CD4-positive, alpha-beta memory T cell (primary cell): ENCODE data around the gene COLGALT1. TPM values are rescaled to one million over a fixed set of nuclear protein-coding genes. Genes with fewer than 3 reads are reported as not detected.

ENCODE experiments used
- CTCF ChIA-PET: fragments of 350-600 bp; sonication (Branson Sonifier 250); formaldehyde crosslinking; loops from one replicate; lab custom pipeline; 2021; ENCODE audit warnings: inconsistent platforms; ENCODE audit not compliant: partially characterized antibody; lab: Charles Lee
- POLR2A ChIA-PET: fragments of 350-600 bp; sonication (Branson Sonifier 250); formaldehyde crosslinking; loops from one replicate; lab custom pipeline; 2021; ENCODE audit not compliant: partially characterized antibody; lab: Charles Lee
- DNase-seq, 5 donors: peaks; one replicate each; pipeline versions ENCODE4 v3.0.0 to v3.0.0-alpha.2; 2020 to 2022; ENCODE audit warnings: mixed read lengths in 1 of 5
- H3K27ac ChIP-seq: one replicate; pipeline ENCODE4 v1.7.0; 2013; ENCODE audit warnings: low read depth, low read length
- H3K27me3 ChIP-seq: 2 replicates; pipeline ENCODE4 v1.7.0; 2013; ENCODE audit warnings: mild to moderate bottlenecking, low read length, moderate library complexity; ENCODE audit not compliant: insufficient read depth
- H3K36me3 ChIP-seq: 2 replicates; pipeline ENCODE4 v1.7.0; 2013; ENCODE audit warnings: mild to moderate bottlenecking, low read length, moderate library complexity; ENCODE audit not compliant: insufficient read depth
- H3K4me1 ChIP-seq: 2 replicates; pipeline ENCODE4 v1.7.0; 2013; ENCODE audit warnings: mild to moderate bottlenecking, low read length, moderate library complexity; ENCODE audit not compliant: insufficient read depth
- H3K4me3 ChIP-seq, 2 donors: one replicate each; pipeline ENCODE4 v1.7.0; 2013; ENCODE audit warnings: low read length in 2 of 2, mild to moderate bottlenecking in 1 of 2
- H3K9me3 ChIP-seq, 2 donors: one replicate each; pipeline ENCODE4 v1.7.0; 2013; ENCODE audit warnings: low read length in 2 of 2, control low read depth in 1 of 2; ENCODE audit not compliant: control insufficient read depth in 1 of 2
- H3K27ac Mint-ChIP-seq, 7 donors: one replicate each; pipeline ENCODE4 v1.8.0; 2020 to 2021; ENCODE audit warnings: mixed read lengths in 7 of 7, mild to moderate bottlenecking in 6 of 7, inconsistent platforms in 3 of 7, moderate library complexity in 3 of 7
- H3K27me3 Mint-ChIP-seq, 2 donors: one replicate each; pipeline ENCODE4 v1.8.0; 2020 to 2021; ENCODE audit warnings: mixed read lengths in 2 of 2
- H3K36me3 Mint-ChIP-seq, 2 donors: one replicate each; pipeline ENCODE4 v1.8.0; 2020 to 2021; ENCODE audit warnings: mixed read lengths in 2 of 2, inconsistent platforms in 1 of 2, mild to moderate bottlenecking in 1 of 2
- H3K4me1 Mint-ChIP-seq, 4 donors: one replicate each; pipeline ENCODE4 v1.8.0; 2020 to 2021; ENCODE audit warnings: mixed read lengths in 4 of 4, mild to moderate bottlenecking in 1 of 4
- H3K4me3 Mint-ChIP-seq, 8 donors: one replicate each; pipeline ENCODE4 v1.8.0; 2020 to 2021; ENCODE audit warnings: mixed read lengths in 8 of 8, mild to moderate bottlenecking in 7 of 8, moderate library complexity in 6 of 8, inconsistent platforms in 3 of 8
- H3K9me3 Mint-ChIP-seq, 8 donors: one replicate each; pipeline ENCODE4 v1.8.0; 2020 to 2021; ENCODE audit warnings: mixed read lengths in 8 of 8, mild to moderate bottlenecking in 5 of 8, inconsistent platforms in 3 of 8, moderate library complexity in 1 of 8
- intact Hi-C: fragments of 100-400 bp; cut with micrococcal nuclease; formaldehyde crosslinking; loops from one replicate; pipeline ENCODE4 v1.15.1; 2023
- polyA plus RNA-seq, 2 donors: library from polyadenylated mRNA; unstranded; fragments of 300-500 nt; fragmentation: Illumina TruSeq; gene quantifications; one replicate each; pipeline ENCODE4 v1.2.3, GENCODE V29; 2021
- total RNA-seq, 2 experiments: library from RNA; stranded (reverse); gene quantifications; one replicate each; pipeline ENCODE4 v1.2.3, GENCODE V29; 2021

COLGALT1 gene
- total and polyA plus RNA-seq, 4 experiments from 2014 or later, result 14.1 to 74.7 (median 46.6) TPM

GRCh38 chr19:17556995-17557394 is 1.5 kb downstream of the COLGALT1 start:
- no peak overlapping the region for H3K27ac ChIP-seq
- POLR2A ChIA-PET, result interaction anchor here (0.7 to 1.6 kb wide), 4 partner anchors 38 to 562 kb away, joined by 4 to 6 read pairs (median 4); partner anchors contain the start of gene PGLS
- Mint-ChIP-seq H3K36me3 (peaks cover 15 to 23% of the 10 kb centered on the region in 2 donors), H3K27ac (peak overlapping the region in 4 of 7 donors; percentile 22 to 66 (median 39)), H3K27me3 (no peaks in the 10 kb centered on the region), H3K9me3 (no peaks in the 10 kb centered on the region), H3K4me3 (peak overlapping the region; percentile 83 to 89 (median 86)), H3K4me1 (peaks cover 9 to 25% (median 15%) of the 10 kb centered on the region in 4 donors)
- intact Hi-C loops, result loop anchor here (1.0 to 10.0 kb wide), 3 partner anchors 61 to 1360 kb away; partner anchors contain the start of genes COPE and DDX49
- CTCF ChIA-PET, result interaction anchor here (0.6 to 3.2 kb wide), 6 partner anchors 16 to 89 kb away, joined by 3 to 12 read pairs (median 4); partner anchors contain the start of gene PGLS
- no peaks in the 10 kb centered on the region for H3K9me3 ChIP-seq
- no peak overlapping the region for H3K4me3 ChIP-seq
- H3K4me1 ChIP-seq, result peaks cover 18% of the 10 kb centered on the region
- H3K36me3 ChIP-seq, result peaks cover 16% of the 10 kb centered on the region
- no peak for DNase-seq
- H3K27me3 ChIP-seq, result no peaks in the 10 kb centered on the region

GRCh38 chr19:17557466-17557865 is 2.0 kb downstream of the COLGALT1 start:
- intact Hi-C loops, result loop anchor here (5.0 to 10.0 kb wide), 2 partner anchors 187 to 1360 kb away; partner anchors contain the start of genes COPE and DDX49
- no peak for DNase-seq
- peaks cover 18% of the 10 kb centered on the region for H3K4me1 ChIP-seq
- Mint-ChIP-seq H3K4me1 (peaks cover 9 to 25% (median 15%) of the 10 kb centered on the region in 4 donors), H3K4me3 (peak overlapping the region in 4 of 8 donors; percentile 25 to 86 (median 62)), H3K36me3 (peaks cover 17 to 25% of the 10 kb centered on the region in 2 donors), H3K27ac (no peak overlapping the region), H3K9me3 (no peaks in the 10 kb centered on the region), H3K27me3 (no peaks in the 10 kb centered on the region)
- peaks cover 16% of the 10 kb centered on the region for H3K36me3 ChIP-seq
- H3K27me3 ChIP-seq, result no peaks in the 10 kb centered on the region
- no peak overlapping the region for H3K27ac ChIP-seq
- no peak overlapping the region for H3K4me3 ChIP-seq
- POLR2A ChIA-PET, result interaction anchor here (0.7 to 1.6 kb wide), 2 partner anchors 62 to 561 kb away, joined by 4 read pairs; no protein-coding TSS in a partner anchor
- H3K9me3 ChIP-seq, result no peaks in the 10 kb centered on the region
- CTCF ChIA-PET, result interaction anchor here (1.3 to 3.2 kb wide), 3 partner anchors 16 to 62 kb away, joined by 3 to 12 read pairs (median 4); no protein-coding TSS in a partner anchor

GRCh38 chr19:17560205-17560595 is 4.8 kb downstream of the COLGALT1 start:
- H3K9me3 Mint-ChIP-seq, result no peaks in the 10 kb centered on the region
- Histone ChIP-seq H3K27ac (no peak overlapping the region), H3K27me3 (no peaks in the 10 kb centered on the region), H3K9me3 (no peaks in the 10 kb centered on the region), H3K4me1 (peaks cover 13% of the 10 kb centered on the region), H3K4me3 (no peak overlapping the region), H3K36me3 (peaks cover 19% of the 10 kb centered on the region)
- ChIA-PET CTCF (interaction anchor here (1.3 to 1.8 kb wide), 2 partner anchors 13 to 64 kb away, joined by 4 to 6 read pairs; no protein-coding TSS in a partner anchor), POLR2A (no interaction called here)
- peaks cover 7 to 21% (median 13%) of the 10 kb centered on the region in 4 donors for H3K4me1 Mint-ChIP-seq
- H3K36me3 Mint-ChIP-seq, result peaks cover 28 to 34% of the 10 kb centered on the region in 2 donors
- peak overlapping the region in 2 of 7 donors; percentile 42 to 57 for H3K27ac Mint-ChIP-seq
- intact Hi-C loops, result no loop called here
- peak overlapping the region in 1 of 8 donors; percentile 13 for H3K4me3 Mint-ChIP-seq
- H3K27me3 Mint-ChIP-seq, result no peaks in the 10 kb centered on the region
- DNase-seq, result no peak

- H3K36me3 Mint-ChIP-seq, result peaks cover 28 to 40% of the 10 kb centered on the region in 2 donors
- peak overlapping the region in 2 of 7 donors; percentile 50 to 51 for H3K27ac Mint-ChIP-seq
Measured at GRCh38 chr19:17562097-17562496, 6.6 kb downstream of the COLGALT1 start.

GRCh38 chr19:17562561-17562960 is 7.1 kb downstream of the COLGALT1 start:
- ChIA-PET POLR2A (no interaction called here), CTCF (interaction anchor here (0.7 to 2.3 kb wide), 4 partner anchors 11 to 140 kb away, joined by 3 to 11 read pairs (median 4); no protein-coding TSS in a partner anchor)
- H3K9me3 ChIP-seq, result no peaks in the 10 kb centered on the region
- peaks cover 24% of the 10 kb centered on the region for H3K36me3 ChIP-seq
- Mint-ChIP-seq H3K27ac (peak overlapping the region in 2 of 7 donors; percentile 9 to 70), H3K4me1 (peaks cover 0 to 10% (median 4%) of the 10 kb centered on the region in 4 donors), H3K27me3 (no peaks in the 10 kb centered on the region), H3K9me3 (no peaks in the 10 kb centered on the region), H3K4me3 (peak overlapping the region in 1 of 8 donors; percentile 6), H3K36me3 (peaks cover 30 to 44% of the 10 kb centered on the region in 2 donors)
- no peaks in the 10 kb centered on the region for H3K27me3 ChIP-seq
- DNase-seq, result no peak
- H3K4me1 ChIP-seq, result no peaks in the 10 kb centered on the region
- intact Hi-C loops, result no loop called here
- no peak overlapping the region for H3K27ac ChIP-seq
- no peak overlapping the region for H3K4me3 ChIP-seq

More at GRCh38 chr19:17562097-17562496, 6.6 kb downstream of the COLGALT1 start:
- no peaks in the 10 kb centered on the region for H3K27me3 ChIP-seq
- H3K4me3 ChIP-seq, result no peak overlapping the region
- H3K4me1 ChIP-seq, result peaks cover under 1% of the 10 kb centered on the region
- Mint-ChIP-seq H3K9me3 (no peaks in the 10 kb centered on the region), H3K4me3 (no peak overlapping the region), H3K4me1 (peaks cover 2 to 10% (median 6%) of the 10 kb centered on the region in 4 donors), H3K27me3 (no peaks in the 10 kb centered on the region)
- DNase-seq, result no peak
- intact Hi-C loops, result no loop called here
- ChIA-PET POLR2A (no interaction called here), CTCF (interaction anchor here (2.3 kb wide), 1 partner anchor 66 kb away, joined by 11 read pairs; no protein-coding TSS in a partner anchor)
- H3K27ac ChIP-seq, result no peak overlapping the region
- H3K36me3 ChIP-seq, result peaks cover 24% of the 10 kb centered on the region
- H3K9me3 ChIP-seq, result no peaks in the 10 kb centered on the region

GRCh38 chr19:17564781-17565180 is 9.3 kb downstream of the COLGALT1 start:
- intact Hi-C loops, result no loop called here
- no peak overlapping the region for H3K4me3 Mint-ChIP-seq
- ChIA-PET CTCF (interaction anchor here (1.5 kb wide), 1 partner anchor 9 kb away, joined by 4 read pairs; no protein-coding TSS in a partner anchor), POLR2A (no interaction called here)
- H3K9me3 Mint-ChIP-seq, result no peaks in the 10 kb centered on the region
- peaks cover 37 to 53% of the 10 kb centered on the region in 2 donors for H3K36me3 Mint-ChIP-seq
- H3K27ac Mint-ChIP-seq, result peak overlapping the region in 2 of 7 donors; percentile 5 to 51
- H3K27me3 ChIP-seq, result no peaks in the 10 kb centered on the region
- peaks cover 30% of the 10 kb centered on the region for H3K36me3 ChIP-seq
- no peaks in the 10 kb centered on the region for H3K4me1 ChIP-seq
- no peak overlapping the region for H3K27ac ChIP-seq
- H3K9me3 ChIP-seq, result no peaks in the 10 kb centered on the region
- no peak for DNase-seq
- no peak overlapping the region for H3K4me3 ChIP-seq
- H3K27me3 Mint-ChIP-seq, result no peaks in the 10 kb centered on the region
- H3K4me1 Mint-ChIP-seq, result peaks cover 0 to 7% (median under 1%) of the 10 kb centered on the region in 4 donors

DNA sequence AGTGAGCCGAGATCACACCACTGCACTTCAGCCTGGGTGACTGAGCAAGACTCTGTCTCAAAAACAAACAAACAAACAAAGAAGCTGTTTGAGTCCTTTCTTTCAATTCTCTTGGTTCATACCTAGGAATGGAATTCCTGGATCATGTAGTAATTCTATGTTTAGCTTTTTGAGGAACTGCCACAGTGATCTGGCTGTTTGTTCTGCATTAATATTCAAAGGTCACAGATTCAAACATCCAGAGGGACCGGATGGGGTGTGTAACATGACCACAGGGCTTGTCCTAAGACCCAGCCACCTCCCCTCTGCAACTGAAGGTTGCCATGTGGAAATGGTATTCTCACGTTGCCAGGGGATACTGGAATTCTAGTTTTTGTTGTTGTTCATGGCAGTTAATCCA is 10.2 kb downstream of the COLGALT1 start:
- Mint-ChIP-seq H3K27me3 (no peaks in the 10 kb centered on the region), H3K36me3 (peaks cover 29 to 48% of the 10 kb centered on the region in 2 donors), H3K27ac (peak overlapping the region in 1 of 7 donors; percentile 23), H3K4me3 (no peak overlapping the region), H3K9me3 (no peaks in the 10 kb centered on the region), H3K4me1 (peaks cover 0 to 4% (median under 1%) of the 10 kb centered on the region in 4 donors)
- no peaks in the 10 kb centered on the region for H3K27me3 ChIP-seq
- intact Hi-C loops, result no loop called here
- POLR2A ChIA-PET, result interaction anchor here (0.5 kb wide), 1 partner anchor 8 kb away, joined by 3 read pairs; no protein-coding TSS in a partner anchor
- H3K4me1 ChIP-seq, result no peaks in the 10 kb centered on the region
- no peak overlapping the region for H3K4me3 ChIP-seq
- no peak for DNase-seq
- peaks cover 22% of the 10 kb centered on the region for H3K36me3 ChIP-seq
- CTCF ChIA-PET, result interaction anchor here (1.5 kb wide), 2 partner anchors 8 to 69 kb away, joined by 4 read pairs; no protein-coding TSS in a partner anchor
- H3K27ac ChIP-seq, result no peak overlapping the region
- H3K9me3 ChIP-seq, result no peaks in the 10 kb centered on the region
